ENCODE data around the gene EPC2. TPM values are rescaled to one million over a fixed set of nuclear protein-coding genes. Genes with fewer than 3 reads are reported as not detected.

EPC2 gene
- total and polyA plus RNA-seq, 10 of the 15 experiments (the other 5 are each of a cell fraction or from before 2014, with no cell fraction given) = 2.0 to 16.5 (median 10.8) TPM

- no peaks in the 10 kb centered on the region for H3K36me3 ChIP-seq (ENCODE audit: control insufficient read depth in 2 of 2, insufficient read depth in 2 of 2, low read length in 1 of 2)
- peak; percentile 76 for DNase-seq (ENCODE audit: low read depth, low spot score)
- no peak overlapping the region for H3K4me3 ChIP-seq
- intact Hi-C loops (cut with micrococcal nuclease; ENCODE audit: unreplicated experiment) = loop anchor here (5.0 kb wide), 1 partner anchor 171 kb away; the partner anchor contains the start of gene EPC2
- in situ Hi-C loops (cut with MboI) = no loop called here
- FAIRE-seq = peak; percentile 91
- BruUV-seq (replicated peaks) = no TSS peak
- WGBS (ENCODE audit: insufficient coverage, insufficient replicate concordance, low lambda C conversion rate, missing lambda C conversion rate) = 1% methylated on average over 11 of the region's 11 CpGs
- CTCF ChIA-PET = interaction anchor here (1.1 kb wide), 2 partner anchors 10 to 43 kb away, joined by 3 to 4 read pairs; no protein-coding TSS in a partner anchor
- no peaks in the 10 kb centered on the region for H4K20me1 ChIP-seq (ENCODE audit: control insufficient read depth, insufficient read depth)
- H3K9ac ChIP-seq (ENCODE audit: control insufficient read depth, insufficient read depth, low read length) = peak overlapping the region; percentile 38; the same call in 1 of the 2 replicates
- RAD21 ChIA-PET (ENCODE audit: unreplicated experiment) = no interaction called here
- no peaks in the 10 kb centered on the region for H3K9me3 ChIP-seq (replicated peaks; ENCODE audit: control insufficient read depth, insufficient read depth, low read length)
- H3K27me3 ChIP-seq (replicated peaks in 1 of 2; ENCODE audit: control insufficient read depth in 2 of 2, insufficient read depth in 2 of 2, low read length in 1 of 2) = peaks cover 0 to 4% of the 10 kb centered on the region in 2 experiments; a peak in 2 of 4 replicates
- no peaks in the 10 kb centered on the region for H3K79me2 ChIP-seq (ENCODE audit: control insufficient read depth, insufficient read depth, low read length)
- H3K27ac ChIP-seq (ENCODE audit: control insufficient read depth, insufficient read depth) = peak overlapping the region; percentile 31; the same call in 1 of the 2 replicates
- POLR2A ChIA-PET = no interaction called here
- peak overlapping the region; percentile 60 for H2AFZ ChIP-seq (ENCODE audit: control insufficient read depth, low read depth, low read length)
- SMC1A ChIA-PET (ENCODE audit: uncharacterized antibody, unreplicated experiment) = no interaction called here
- peak; percentile 99 for ATAC-seq
- peak overlapping the region; percentile 58 for H3K4me2 ChIP-seq (ENCODE audit: control insufficient read depth, insufficient read depth)
- H3K4me1 ChIP-seq (ENCODE audit: control insufficient read depth, insufficient read depth, low read length) = peaks cover 16% of the 10 kb centered on the region
- no peak for TF ChIP-seq ESRRA (IDR thresholded peaks at IDR 0.05; ENCODE audit: low read length)
- TF ChIP-seq, protein P1, sequence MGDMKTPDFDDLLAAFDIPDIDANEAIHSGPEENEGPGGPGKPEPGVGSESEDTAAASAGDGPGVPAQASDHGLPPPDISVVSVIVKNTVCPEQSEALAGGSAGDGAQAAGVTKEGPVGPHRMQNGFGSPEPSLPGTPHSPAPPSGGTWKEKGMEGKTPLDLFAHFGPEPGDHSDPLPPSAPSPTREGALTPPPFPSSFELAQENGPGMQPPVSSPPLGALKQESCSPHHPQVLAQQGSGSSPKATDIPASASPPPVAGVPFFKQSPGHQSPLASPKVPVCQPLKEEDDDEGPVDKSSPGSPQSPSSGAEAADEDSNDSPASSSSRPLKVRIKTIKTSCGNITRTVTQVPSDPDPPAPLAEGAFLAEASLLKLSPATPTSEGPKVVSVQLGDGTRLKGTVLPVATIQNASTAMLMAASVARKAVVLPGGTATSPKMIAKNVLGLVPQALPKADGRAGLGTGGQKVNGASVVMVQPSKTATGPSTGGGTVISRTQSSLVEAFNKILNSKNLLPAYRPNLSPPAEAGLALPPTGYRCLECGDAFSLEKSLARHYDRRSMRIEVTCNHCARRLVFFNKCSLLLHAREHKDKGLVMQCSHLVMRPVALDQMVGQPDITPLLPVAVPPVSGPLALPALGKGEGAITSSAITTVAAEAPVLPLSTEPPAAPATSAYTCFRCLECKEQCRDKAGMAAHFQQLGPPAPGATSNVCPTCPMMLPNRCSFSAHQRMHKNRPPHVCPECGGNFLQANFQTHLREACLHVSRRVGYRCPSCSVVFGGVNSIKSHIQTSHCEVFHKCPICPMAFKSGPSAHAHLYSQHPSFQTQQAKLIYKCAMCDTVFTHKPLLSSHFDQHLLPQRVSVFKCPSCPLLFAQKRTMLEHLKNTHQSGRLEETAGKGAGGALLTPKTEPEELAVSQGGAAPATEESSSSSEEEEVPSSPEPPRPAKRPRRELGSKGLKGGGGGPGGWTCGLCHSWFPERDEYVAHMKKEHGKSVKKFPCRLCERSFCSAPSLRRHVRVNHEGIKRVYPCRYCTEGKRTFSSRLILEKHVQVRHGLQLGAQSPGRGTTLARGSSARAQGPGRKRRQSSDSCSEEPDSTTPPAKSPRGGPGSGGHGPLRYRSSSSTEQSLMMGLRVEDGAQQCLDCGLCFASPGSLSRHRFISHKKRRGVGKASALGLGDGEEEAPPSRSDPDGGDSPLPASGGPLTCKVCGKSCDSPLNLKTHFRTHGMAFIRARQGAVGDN (IDR thresholded peaks at IDR 0.05) = no peak
- TF ChIP-seq HDAC2 (IDR thresholded peaks at IDR 0.05) = no peak
- TF ChIP-seq MTA3 (IDR thresholded peaks at IDR 0.05; ENCODE audit: borderline replicate concordance, low read length) = no peak
- TF ChIP-seq BHLHE40 (IDR thresholded peaks at IDR 0.05; ENCODE audit: borderline replicate concordance in 1 of 2, low read depth in 2 of 2, low read length in 1 of 2) = peak; percentile 82 to 89
- peak; percentile 77; the same call in 1 of the 2 replicates for TF ChIP-seq BCL11A (IDR thresholded peaks at IDR 0.05; ENCODE audit: low read depth, low read length)
- peak; percentile 77; the same call in 1 of the 2 replicates for TF ChIP-seq TBL1XR1 (IDR thresholded peaks at IDR 0.05; ENCODE audit: low read depth, low read length)
- TF ChIP-seq STAT3 (IDR thresholded peaks at IDR 0.05; ENCODE audit: low read depth, low read length) = no peak
- TF ChIP-seq NFIC (IDR thresholded peaks at IDR 0.05; ENCODE audit: low read depth, low read length) = peak; percentile 82
- peak; percentile 78 for TF ChIP-seq IKZF1 (conservative IDR thresholded peaks at IDR 0.05)
- no peak for TF ChIP-seq CHD1 (IDR thresholded peaks at IDR 0.05; ENCODE audit: low read depth, low read length)
- TF ChIP-seq SPI1 (IDR thresholded peaks at IDR 0.05; ENCODE audit: borderline replicate concordance, insufficient read depth, low read depth, low read length) = peak; percentile 14; the same call in 1 of the 2 replicates
- no peak for TF ChIP-seq TAF1 (IDR thresholded peaks at IDR 0.05; ENCODE audit: borderline replicate concordance, low read depth, low read length)
- no peak for TF ChIP-seq NRF1 (conservative IDR thresholded peaks at IDR 0.05; ENCODE audit: low read depth, low read length)
- no peak for TF ChIP-seq ZNF384 (IDR thresholded peaks at IDR 0.05; ENCODE audit: borderline replicate concordance, low read depth, low read length)
- TF ChIP-seq RBBP5 (conservative IDR thresholded peaks at IDR 0.05) = no peak
- no peak for TF ChIP-seq NFYA (IDR thresholded peaks at IDR 0.05; ENCODE audit: borderline replicate concordance, low read depth, low read length)
- TF ChIP-seq MLLT1 (IDR thresholded peaks at IDR 0.05) = peak; percentile 92
- 0 out of 2 replicates have a peak, but pooled peaks have one; percentile 48 for TF ChIP-seq YY1 (IDR thresholded peaks at IDR 0.05; ENCODE audit: low read depth, low read length)
- TF ChIP-seq SUPT20H (IDR thresholded peaks at IDR 0.05; ENCODE audit: borderline replicate concordance, control insufficient read depth, low read depth, low read length) = no peak
- no peak for TF ChIP-seq KLF5 (IDR thresholded peaks at IDR 0.05; ENCODE audit: partially characterized antibody)
Observed at GRCh38 chr2:148813603-148814065, 169.1 kb downstream of the EPC2 start.
